HG03159 (cell line): ENCODE results near the gene GULP1.
"Not testable (repeated sequence)": the region's sequence is repeated elsewhere in the genome, so short reads cannot be mapped to it uniquely, and the experiment has no call there.

Source experiments
- ATAC-seq: cut with Tn5 transposase; IDR thresholded peaks from one replicate; pipeline ENCODE4 v1.9.1; 2021; ENCODE audit warnings: mild to moderate bottlenecking, moderate library complexity; ENCODE audit not compliant: unreplicated experiment

GULP1 gene

GRCh38 chr2:188291617-188292347 lies at the start of gene GULP1:
Gene GULP1 (plus strand): TSS chr2:188291874. CDS start chr2:188477703, 185,829 bp downstream.
- ATAC-seq = peak; percentile 49

- no peak for ATAC-seq
Measured at GRCh38 chr2:188243381-188243780, 48.3 kb upstream of the GULP1 start.

GRCh38 chr2:188244383-188244782 lies 47.3 kb upstream of the GULP1 start:
- ATAC-seq = no peak

GRCh38 chr2:188245230-188245629 lies 46.4 kb upstream of the GULP1 start:
- no peak for ATAC-seq

- no peak for ATAC-seq
Measured at GRCh38 chr2:188248513-188248912, 43.2 kb upstream of the GULP1 start.

- ATAC-seq = no peak
Measured at GRCh38 chr2:188251034-188251433, 40.6 kb upstream of the GULP1 start.

- ATAC-seq = no peak
Measured at GRCh38 chr2:188256420-188256819, 35.3 kb upstream of the GULP1 start.

- ATAC-seq = no peak
Measured at GRCh38 chr2:188265315-188265714, 26.4 kb upstream of the GULP1 start.

GRCh38 chr2:188267776-188268175 lies 23.9 kb upstream of the GULP1 start:
- ATAC-seq = no peak

- no peak for ATAC-seq
Measured at GRCh38 chr2:188269004-188269403, 22.7 kb upstream of the GULP1 start.

- no peak for ATAC-seq
Measured at GRCh38 chr2:188272121-188272520, 19.6 kb upstream of the GULP1 start.

GRCh38 chr2:188274274-188274673 lies 17.4 kb upstream of the GULP1 start:
- ATAC-seq = no peak

- no peak for ATAC-seq
Measured at GRCh38 chr2:188276255-188276654, 15.4 kb upstream of the GULP1 start.

GRCh38 chr2:188277786-188278185 lies 13.9 kb upstream of the GULP1 start:
- ATAC-seq = no peak

GRCh38 chr2:188278388-188279092 lies 13.1 kb upstream of the GULP1 start:
- no peak for ATAC-seq

GRCh38 chr2:188279093-188279445 lies 12.6 kb upstream of the GULP1 start:
- no peak for ATAC-seq

GRCh38 chr2:188280811-188281222 lies 10.9 kb upstream of the GULP1 start:
- no peak for ATAC-seq

- ATAC-seq = no peak
Measured at GRCh38 chr2:188282907-188283306, 8.8 kb upstream of the GULP1 start.

GRCh38 chr2:188284251-188284650 lies 7.4 kb upstream of the GULP1 start:
- ATAC-seq = not testable (repeated sequence)

GRCh38 chr2:188285049-188285448 lies 6.6 kb upstream of the GULP1 start:
- ATAC-seq = no peak

- no peak for ATAC-seq
Measured at GRCh38 chr2:188285774-188286173, 5.9 kb upstream of the GULP1 start.

- ATAC-seq = no peak
Measured at GRCh38 chr2:188291142-188291616, 495 bp upstream of the GULP1 start.
